T-helper 9 cell (primary cell): ENCODE measurements around the gene PITPNC1.
"Not testable (repeated sequence)": the region's sequence is repeated elsewhere in the genome, so short reads cannot be mapped to it uniquely, and the experiment has no call there.

Experiments used
- DNase-seq: peaks from one replicate; pipeline ENCODE4 v3.0.0-alpha.2; 2020

Gene PITPNC1

DNA sequence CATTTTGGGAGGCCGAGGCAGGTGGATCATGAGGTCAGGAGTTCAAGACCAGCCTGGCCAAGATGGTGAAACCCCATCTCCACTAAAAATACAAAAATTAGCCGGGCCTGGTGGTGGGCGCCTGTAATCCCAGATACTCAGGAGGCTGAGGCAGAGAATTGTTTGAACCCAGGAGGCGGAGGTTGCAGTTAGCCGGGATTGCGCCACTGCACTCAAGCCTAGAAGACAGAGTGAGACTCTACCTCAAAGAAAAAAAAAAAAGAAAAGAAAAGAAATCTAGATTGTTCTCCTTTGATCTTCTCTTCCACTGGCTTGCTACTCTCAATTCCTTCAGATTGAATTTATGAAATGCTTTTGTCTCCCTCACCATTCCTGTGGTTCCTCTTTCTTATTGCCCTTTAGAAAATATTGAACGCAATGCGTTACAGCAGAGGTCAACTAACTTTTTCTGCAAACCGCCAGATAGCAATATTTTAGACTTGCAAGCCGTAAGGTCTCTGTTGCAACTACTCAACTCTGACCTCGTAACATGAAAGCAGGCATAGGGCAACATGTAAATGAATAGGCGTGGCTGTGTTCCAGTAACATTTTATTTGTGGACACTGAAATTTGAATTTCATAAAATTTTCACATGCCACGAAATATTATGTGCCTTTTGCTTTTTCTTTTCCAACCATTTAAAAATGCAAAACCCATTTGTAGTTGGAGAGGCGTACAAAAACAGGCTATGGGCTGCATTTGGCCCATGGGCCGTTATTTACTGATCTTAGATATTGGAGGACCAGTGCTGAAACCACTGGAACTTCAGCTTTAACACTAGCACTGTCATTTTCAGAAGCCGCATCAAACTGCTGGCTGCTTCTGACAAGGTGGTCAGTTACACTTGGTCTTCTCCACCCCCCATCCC is 24.8 kb downstream of the PITPNC1 start:
- no peak for DNase-seq

- no peak for DNase-seq
These were observed 26.0 kb downstream of the PITPNC1 start for GRCh38 chr17:67403065-67403464.

- DNase-seq = no peak
These were observed 26.4 kb downstream of the PITPNC1 start for GRCh38 chr17:67403483-67403882.

DNA sequence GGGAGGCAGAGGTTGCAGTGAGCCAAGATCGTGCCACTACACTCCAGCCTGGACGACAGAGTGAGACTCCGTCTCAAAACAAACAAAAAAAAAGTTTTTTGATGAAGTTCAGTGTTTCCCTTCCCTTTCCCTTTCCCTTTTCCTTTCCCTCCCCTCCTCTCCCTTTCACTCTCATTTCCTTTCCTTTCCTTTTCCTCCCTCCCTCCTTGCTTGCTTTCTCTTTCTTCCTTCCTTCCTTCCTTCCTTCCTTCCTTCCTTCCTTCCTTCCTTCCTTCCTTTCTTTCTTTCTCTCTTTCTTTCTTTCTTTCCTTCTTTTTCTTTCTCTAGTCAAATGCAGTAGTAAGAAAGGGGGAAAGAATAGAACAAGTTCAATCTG is 31.4 kb downstream of the PITPNC1 start:
- not testable (repeated sequence) for DNase-seq

- DNase-seq = no peak
These were observed 34.3 kb downstream of the PITPNC1 start for GRCh38 chr17:67411397-67411796.

DNA sequence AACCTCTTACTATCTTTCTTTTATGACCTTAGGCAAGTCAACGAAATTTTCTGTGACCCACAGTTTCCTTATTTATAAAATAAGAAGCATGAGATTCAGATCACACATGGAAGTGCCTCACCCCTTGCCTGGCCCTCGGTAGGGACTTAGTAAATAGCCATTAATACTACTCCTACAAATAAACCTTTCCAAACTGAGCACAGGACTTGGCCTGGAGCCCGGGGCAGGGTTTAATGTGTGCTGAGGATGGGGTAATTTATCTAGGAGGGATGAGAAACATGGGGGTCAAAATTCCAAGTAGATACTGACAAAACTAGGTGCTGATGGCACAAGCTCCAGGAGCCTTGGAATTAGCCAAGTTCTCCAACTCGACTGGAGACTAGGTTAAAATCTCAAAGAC is 35.0 kb downstream of the PITPNC1 start:
- no peak for DNase-seq

GRCh38 chr17:67412941-67413340 is 35.9 kb downstream of the PITPNC1 start:
- DNase-seq = no peak

- DNase-seq = no peak
These were observed 36.3 kb downstream of the PITPNC1 start for GRCh38 chr17:67413388-67413787.

- no peak for DNase-seq
These were observed 37.0 kb downstream of the PITPNC1 start for GRCh38 chr17:67414130-67414529.

- no peak for DNase-seq
These were observed 37.5 kb downstream of the PITPNC1 start for GRCh38 chr17:67414559-67414958.

GRCh38 chr17:67415291-67415690 is 38.2 kb downstream of the PITPNC1 start:
- no peak for DNase-seq

- DNase-seq = no peak
These were observed 40.4 kb downstream of the PITPNC1 start for GRCh38 chr17:67417507-67417906.

GRCh38 chr17:67420994-67421393 is 43.9 kb downstream of the PITPNC1 start:
- DNase-seq = no peak

GRCh38 chr17:67421869-67422273 is 44.8 kb downstream of the PITPNC1 start:
- peak; percentile 30 for DNase-seq

DNA sequence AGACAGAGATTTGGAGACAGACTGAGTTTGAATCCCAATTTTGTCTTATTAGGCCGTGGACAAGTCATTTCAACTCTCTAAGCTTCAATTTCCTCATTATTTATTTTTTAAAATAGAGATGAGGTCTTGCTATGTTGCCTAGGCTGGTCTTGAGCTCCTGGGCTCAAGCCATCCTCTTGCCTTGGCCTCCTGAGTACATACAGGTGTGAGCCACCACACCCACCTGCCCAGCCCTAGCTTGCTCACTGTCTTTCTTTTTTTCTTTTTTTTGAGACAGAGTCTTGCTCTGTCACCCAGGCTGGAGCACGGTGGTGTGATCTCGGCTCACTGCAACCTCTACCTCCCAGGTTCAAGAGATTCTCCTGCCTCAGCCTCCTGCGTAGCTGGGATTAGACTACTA is 45.2 kb downstream of the PITPNC1 start:
- peak; percentile 20 for DNase-seq

DNA sequence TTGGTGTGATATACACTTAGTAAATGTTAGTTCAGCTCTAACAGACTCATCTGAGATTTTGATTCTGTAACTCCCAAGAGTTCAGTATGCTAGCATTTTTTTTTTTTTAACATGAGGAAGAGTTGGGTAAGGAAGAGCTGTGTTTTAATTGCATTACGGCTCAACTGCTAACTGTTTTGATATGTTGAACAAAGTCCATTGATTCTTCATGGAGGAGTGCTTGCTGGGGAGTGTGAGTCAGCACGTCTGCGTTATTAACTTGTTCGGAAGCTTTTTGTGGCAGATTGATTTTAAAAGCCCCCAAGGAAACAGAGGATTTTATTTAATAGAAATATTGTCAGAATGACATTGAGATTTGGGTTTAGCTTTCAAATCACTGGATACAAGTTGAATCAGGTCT is 45.8 kb downstream of the PITPNC1 start:
- no peak for DNase-seq

DNA sequence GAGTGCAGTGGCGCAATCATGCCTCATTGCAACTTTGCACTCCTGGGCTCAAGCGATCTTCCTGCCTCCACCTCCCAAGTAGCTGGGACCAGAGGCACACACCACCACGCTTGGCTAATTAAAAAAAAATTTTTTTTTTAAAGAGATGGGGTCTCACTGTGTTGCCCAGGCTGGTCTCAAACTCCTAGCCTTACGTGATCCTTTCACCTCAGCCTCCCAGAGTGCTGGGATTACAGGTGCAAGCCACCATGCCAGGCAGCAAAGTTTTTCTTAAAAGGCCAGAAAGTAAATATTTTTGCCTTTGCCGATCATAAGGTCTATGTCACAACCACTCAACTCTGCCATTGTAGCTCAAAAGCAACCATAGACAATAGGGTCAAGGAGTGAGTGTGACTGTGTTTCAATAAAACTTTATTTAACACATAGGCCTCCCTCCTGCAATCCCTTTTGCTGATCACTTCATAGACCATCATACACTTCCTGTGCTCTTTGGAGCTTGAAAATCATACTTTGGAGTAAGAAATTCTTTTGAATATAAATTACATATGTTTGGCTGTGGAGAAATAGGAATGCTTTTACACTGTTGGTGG is 48.6 kb downstream of the PITPNC1 start:
- no peak for DNase-seq

- no peak for DNase-seq
These were observed 50.3 kb downstream of the PITPNC1 start for GRCh38 chr17:67427424-67427823.

- not testable (repeated sequence) for DNase-seq
These were observed 53.4 kb downstream of the PITPNC1 start for GRCh38 chr17:67430515-67430914.

- no peak for DNase-seq
These were observed 54.4 kb downstream of the PITPNC1 start for GRCh38 chr17:67431249-67432015.

DNA sequence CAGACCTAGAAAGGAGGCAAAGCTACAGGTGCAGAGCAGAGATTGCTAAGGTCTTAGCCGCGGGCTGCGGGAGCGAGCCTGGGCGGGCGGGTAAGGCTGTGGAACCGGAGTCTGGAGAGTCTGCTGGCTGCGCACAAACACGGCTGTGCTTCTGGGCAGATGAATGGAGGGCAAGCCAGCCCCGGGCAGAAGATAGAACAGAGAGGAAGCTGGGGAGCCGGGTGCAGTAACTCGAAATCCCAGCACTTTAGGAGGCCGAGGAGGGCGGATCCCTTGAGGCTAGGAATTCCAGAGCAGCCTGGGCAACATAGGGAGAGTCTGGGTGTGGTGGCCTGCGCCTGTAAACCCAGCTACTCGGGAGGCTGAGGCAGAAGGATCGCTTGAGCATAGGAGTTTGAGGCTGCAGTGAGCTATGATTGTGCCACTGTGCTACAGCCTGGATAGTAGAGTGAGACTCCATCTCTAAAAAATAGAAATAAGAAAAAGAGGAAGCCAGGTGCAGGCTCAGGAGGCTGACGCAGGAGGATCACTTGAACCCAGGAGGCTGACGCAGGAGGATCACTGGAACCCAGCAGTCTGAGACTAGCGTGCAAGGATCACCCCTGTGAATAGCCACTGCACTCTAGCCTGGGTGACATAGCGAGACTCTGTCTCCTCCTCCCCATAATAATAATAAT is 56.3 kb downstream of the PITPNC1 start:
- DNase-seq = no peak

- DNase-seq = peak; percentile 55
These were observed 57.0 kb downstream of the PITPNC1 start for GRCh38 chr17:67434061-67434525.

- peak; percentile 38 for DNase-seq
These were observed 58.0 kb downstream of the PITPNC1 start for GRCh38 chr17:67435122-67435521.
